ENCODE measurements around the gene EDRF1. TPM values are rescaled to one million over a fixed set of nuclear protein-coding genes. Genes with fewer than 3 reads are reported as not detected.
A peak's percentile ranks its signal among the peaks of the same experiment; 100 is the strongest.

EDRF1 gene
- total RNA-seq, 1 donor from 2014 or later = 15.6 TPM

- no peak for DNase-seq (ENCODE audit: low spot score)
Measured at GRCh38 chr10:125762692-125763648, 43.5 kb downstream of the EDRF1 start.

GRCh38 chr10:125765835-125766234, 46.3 kb downstream of the EDRF1 start:
- no peak for DNase-seq (ENCODE audit: low spot score)

GRCh38 chr10:125766511-125766910, 47.0 kb downstream of the EDRF1 start:
- no peak for DNase-seq (ENCODE audit: low spot score)

- DNase-seq (ENCODE audit: low spot score) = no peak
Measured at GRCh38 chr10:125768219-125768855, 48.8 kb downstream of the EDRF1 start.

- DNase-seq (ENCODE audit: low spot score) = peak; percentile 83
Measured at GRCh38 chr10:125769175-125769574, 49.7 kb downstream of the EDRF1 start.

- no peak for DNase-seq (ENCODE audit: low spot score)
Measured at GRCh38 chr10:125770844-125771243, 51.3 kb downstream of the EDRF1 start.

GRCh38 chr10:125772112-125772863, 52.8 kb downstream of the EDRF1 start:
- peak; percentile 72 for DNase-seq (ENCODE audit: low spot score)

- DNase-seq (ENCODE audit: low spot score) = peak; percentile 86
Measured at GRCh38 chr10:125772864-125773180, 53.3 kb downstream of the EDRF1 start.

GRCh38 chr10:125773687-125774543, 54.4 kb downstream of the EDRF1 start:
- DNase-seq (ENCODE audit: low spot score) = peak; percentile 90

- peak; percentile 76 for DNase-seq (ENCODE audit: low spot score)
Measured at GRCh38 chr10:125774581-125775191, 55.2 kb downstream of the EDRF1 start.

- peak; percentile 74 for DNase-seq (ENCODE audit: low spot score)
Measured at GRCh38 chr10:125775491-125776106, 56.1 kb downstream of the EDRF1 start, which contains the start of gene MMP21. Gene MMP21 (minus strand): TSS chr10:125775821. CDS start chr10:125775821, 0 bp downstream.

GRCh38 chr10:125777806-125778205, 58.3 kb downstream of the EDRF1 start:
- peak; percentile 64 for DNase-seq (ENCODE audit: low spot score)

- no peak for DNase-seq (ENCODE audit: low spot score)
Measured at GRCh38 chr10:125778556-125778955, 59.0 kb downstream of the EDRF1 start.

- peak; percentile 72 for DNase-seq (ENCODE audit: low spot score)
Measured at GRCh38 chr10:125779403-125780327, 60.2 kb downstream of the EDRF1 start.

- peak; percentile 74 for DNase-seq (ENCODE audit: low spot score)
Measured at GRCh38 chr10:125781374-125781773, 61.9 kb downstream of the EDRF1 start.

- DNase-seq (ENCODE audit: low spot score) = peak; percentile 60
Measured at GRCh38 chr10:125782054-125782453, 62.5 kb downstream of the EDRF1 start.

- DNase-seq (ENCODE audit: low spot score) = peak; percentile 74
Measured at GRCh38 chr10:125782616-125783015, 63.1 kb downstream of the EDRF1 start.

- no peak for DNase-seq (ENCODE audit: low spot score)
Measured at GRCh38 chr10:125783408-125783807, 63.9 kb downstream of the EDRF1 start.

- DNase-seq (ENCODE audit: low spot score) = no peak
Measured at GRCh38 chr10:125783957-125784356, 64.4 kb downstream of the EDRF1 start.

All from mesenteric fat pad (tissue), 1 donor.